Ascending aorta (tissue), 2 donors: ENCODE data around the gene UPK1A. TPM values are rescaled to one million over a fixed set of nuclear protein-coding genes. Genes with fewer than 3 reads are reported as not detected.

Experiments
- DNase-seq, 2 donors: peaks; one replicate each; pipeline ENCODE4 v3.0.0-alpha.2; 2019; ENCODE audit warnings: low spot score in 2 of 2
- H3K27ac ChIP-seq, 2 donors: fragments of 200-600 bp; sonication (generic); one replicate each; pipeline ENCODE4 v1.5.1; 2016 to 2017; ENCODE audit warnings: mild to moderate bottlenecking in 1 of 2
- H3K27me3 ChIP-seq: fragments of 200-600 bp; sonication (generic); one replicate; pipeline ENCODE4 v1.5.1; 2017
- H3K36me3 ChIP-seq, 2 donors: fragments of 200-600 bp; sonication (generic); one replicate each; pipeline ENCODE4 v1.5.1; 2016
- H3K4me1 ChIP-seq, 2 donors: fragments of 200-600 bp; sonication (generic); one replicate each; pipeline ENCODE4 v1.5.1; 2016 to 2017; ENCODE audit warnings: mild to moderate bottlenecking in 1 of 2
- H3K4me3 ChIP-seq, 2 donors: fragments of 200-600 bp; sonication (generic); one replicate each; pipeline ENCODE4 v1.5.1; 2016 to 2017; ENCODE audit warnings: mild to moderate bottlenecking in 1 of 2
- H3K9me3 ChIP-seq, 2 donors: fragments of 200-600 bp; sonication (generic); one replicate each; pipeline ENCODE4 v1.5.1; 2016
- intact Hi-C: fragments of 100-400 bp; cut with DNase I; formaldehyde crosslinking; loops from one replicate; pipeline ENCODE4 v1.15.1; 2023
- total RNA-seq: library from RNA; depleted of rRNA; stranded (reverse); fragments of >200 nt; gene quantifications from one replicate; pipeline ENCODE4 v1.1.0, GENCODE V29; 2016
- TF ChIP-seq, protein P1 (sequence below), 3 experiments: fragments of 200-600 bp in 2 of 3; fragments of 450-650 bp in 1 of 3; sonication (generic) in 2 of 3; IDR thresholded peaks; one replicate each; pipeline ENCODE4 v1.5.1; 2016 to 2019; ENCODE audit warnings: antibody characterized with exemption in 3 of 3, mild to moderate bottlenecking in 1 of 3, moderate library complexity in 1 of 3

Gene UPK1A
- total RNA-seq, 1 donor from 2014 or later, result not detected

DNA sequence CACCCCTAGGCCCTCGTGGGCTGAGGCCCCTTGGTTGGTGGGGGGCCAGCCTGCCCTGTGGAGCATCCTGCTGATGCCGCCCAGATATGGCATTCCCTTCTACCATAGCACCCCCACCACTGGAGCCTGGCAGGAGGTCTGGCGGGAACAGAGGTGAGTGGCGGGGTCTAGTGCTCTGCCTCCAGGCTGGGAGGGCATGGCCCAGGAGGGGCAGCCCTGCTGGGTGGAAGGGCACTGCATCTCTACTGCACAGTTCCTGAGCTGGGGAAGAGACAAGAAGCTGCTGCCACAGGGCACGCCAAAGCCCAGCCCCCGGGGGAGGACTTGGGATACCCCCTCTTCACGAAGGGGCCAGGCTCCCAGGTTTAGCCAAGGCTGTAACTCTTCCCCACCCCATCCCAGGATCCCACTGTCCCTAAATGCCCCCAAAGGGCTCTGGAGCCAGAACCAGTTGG is 49.1 kb downstream of the UPK1A start:
- intact Hi-C loops, result no loop called here
- Histone ChIP-seq H3K9me3 (no peaks in the 10 kb centered on the region), H3K4me1 (peaks cover 7 to 19% of the 10 kb centered on the region in 2 donors), H3K36me3 (peaks cover 7 to 9% of the 10 kb centered on the region in 2 donors), H3K4me3 (peak overlapping the region in 1 of 2 donors; percentile 79), H3K27me3 (no peaks in the 10 kb centered on the region), H3K27ac (peak overlapping the region; percentile 85 to 86)
- DNase-seq, result no peak
- TF ChIP-seq, protein P1, sequence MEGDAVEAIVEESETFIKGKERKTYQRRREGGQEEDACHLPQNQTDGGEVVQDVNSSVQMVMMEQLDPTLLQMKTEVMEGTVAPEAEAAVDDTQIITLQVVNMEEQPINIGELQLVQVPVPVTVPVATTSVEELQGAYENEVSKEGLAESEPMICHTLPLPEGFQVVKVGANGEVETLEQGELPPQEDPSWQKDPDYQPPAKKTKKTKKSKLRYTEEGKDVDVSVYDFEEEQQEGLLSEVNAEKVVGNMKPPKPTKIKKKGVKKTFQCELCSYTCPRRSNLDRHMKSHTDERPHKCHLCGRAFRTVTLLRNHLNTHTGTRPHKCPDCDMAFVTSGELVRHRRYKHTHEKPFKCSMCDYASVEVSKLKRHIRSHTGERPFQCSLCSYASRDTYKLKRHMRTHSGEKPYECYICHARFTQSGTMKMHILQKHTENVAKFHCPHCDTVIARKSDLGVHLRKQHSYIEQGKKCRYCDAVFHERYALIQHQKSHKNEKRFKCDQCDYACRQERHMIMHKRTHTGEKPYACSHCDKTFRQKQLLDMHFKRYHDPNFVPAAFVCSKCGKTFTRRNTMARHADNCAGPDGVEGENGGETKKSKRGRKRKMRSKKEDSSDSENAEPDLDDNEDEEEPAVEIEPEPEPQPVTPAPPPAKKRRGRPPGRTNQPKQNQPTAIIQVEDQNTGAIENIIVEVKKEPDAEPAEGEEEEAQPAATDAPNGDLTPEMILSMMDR (IDR thresholded peaks at IDR 0.05), result no peak

DNA sequence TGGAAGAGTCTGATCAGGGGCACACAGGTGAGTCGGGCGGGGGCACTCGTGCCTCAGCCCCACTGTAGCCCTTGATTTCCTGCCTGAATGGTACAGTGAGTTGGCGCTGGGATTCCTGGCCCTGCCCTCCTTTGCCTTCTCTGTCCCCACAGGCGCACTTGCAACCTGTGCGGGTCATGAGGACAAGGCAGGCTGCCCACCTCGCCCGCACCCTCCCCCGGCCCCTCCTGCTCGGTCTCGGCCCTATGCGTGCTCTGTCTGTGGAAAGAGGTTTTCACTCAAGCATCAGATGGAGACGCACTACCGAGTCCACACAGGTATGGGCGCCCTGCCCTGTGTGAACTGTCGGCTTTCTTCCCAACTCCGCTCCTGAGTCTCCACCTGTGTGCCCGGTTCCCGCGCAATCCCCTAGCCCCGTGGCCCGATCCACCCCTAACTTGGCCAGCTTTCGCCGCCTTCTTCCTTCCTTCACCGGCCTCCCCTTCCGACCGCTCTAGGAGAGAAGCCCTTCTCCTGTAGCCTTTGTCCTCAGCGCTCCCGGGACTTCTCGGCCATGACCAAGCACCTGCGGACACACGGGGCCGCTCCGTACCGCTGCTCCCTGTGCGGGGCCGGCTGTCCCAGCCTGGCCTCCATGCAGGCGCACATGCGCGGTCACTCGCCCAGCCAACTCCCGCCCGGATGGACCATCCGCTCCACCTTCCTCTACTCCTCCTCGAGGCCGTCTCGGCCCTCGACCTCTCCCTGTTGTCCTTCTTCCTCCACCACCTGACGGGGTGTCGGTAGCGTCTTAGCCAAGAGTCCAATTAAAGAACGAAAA is 49.9 kb downstream of the UPK1A start:
- peaks cover 14 to 17% of the 10 kb centered on the region in 2 donors for H3K36me3 ChIP-seq
- peaks cover 7 to 19% of the 10 kb centered on the region in 2 donors for H3K4me1 ChIP-seq
- H3K27ac ChIP-seq, result peak overlapping the region; percentile 85 to 86
- no peaks in the 10 kb centered on the region for H3K9me3 ChIP-seq
- peak in 1 of 2 donors; percentile 63 for DNase-seq
- intact Hi-C loops, result loop anchor here (1.0 to 2.0 kb wide), 3 partner anchors 23 to 59 kb away; partner anchors contain the start of genes ARHGAP33, PSENEN and U2AF1L4
- no peaks in the 10 kb centered on the region for H3K27me3 ChIP-seq
- H3K4me3 ChIP-seq, result peak overlapping the region; percentile 79 to 95
- TF ChIP-seq, protein P1 (IDR thresholded peaks at IDR 0.05), result no peak

DNA sequence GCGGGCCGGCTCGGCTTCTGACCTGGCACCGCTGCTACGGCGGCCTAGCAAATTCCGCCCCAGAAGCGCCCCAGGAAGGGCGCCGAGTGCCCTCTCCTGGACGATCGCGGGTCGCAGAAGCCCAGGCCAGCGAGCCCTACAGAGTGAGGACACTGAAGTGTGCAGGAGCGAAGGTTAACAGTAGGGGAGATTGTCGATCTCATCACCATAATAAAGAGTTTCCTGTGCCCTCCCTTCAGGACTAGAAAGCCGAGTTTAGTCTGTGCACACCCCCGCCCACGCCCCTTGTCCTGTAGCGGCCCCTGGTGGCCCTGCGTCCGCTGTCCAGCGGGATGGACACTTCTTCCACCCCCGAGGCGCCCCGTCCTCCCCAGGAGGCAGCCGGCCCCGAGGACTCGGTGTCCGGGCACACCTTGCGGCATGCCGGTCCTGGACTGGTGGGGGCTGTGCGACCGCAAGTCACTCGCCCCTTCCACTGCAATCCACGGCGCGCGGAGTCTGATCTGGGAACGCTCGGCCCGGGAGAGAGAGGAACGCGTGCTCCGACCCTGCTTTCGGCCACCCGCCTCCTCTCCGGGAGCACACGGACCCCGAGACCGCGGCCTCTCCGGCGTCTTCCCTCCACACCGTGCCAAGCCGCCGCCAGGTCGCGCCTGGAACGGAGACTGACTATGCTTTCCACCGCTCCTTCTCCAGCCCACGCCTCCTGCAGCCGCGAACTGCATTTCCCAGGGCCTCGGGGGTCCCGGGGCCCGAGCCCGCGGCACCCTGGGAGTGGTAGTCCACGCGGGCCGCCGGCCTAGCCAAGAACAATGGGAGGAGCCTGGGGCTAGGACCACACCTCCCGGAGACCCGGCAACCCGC is 50.7 kb downstream of the UPK1A start:
- Histone ChIP-seq H3K27ac (peak overlapping the region; percentile 85 to 86), H3K36me3 (peaks cover 21 to 25% of the 10 kb centered on the region in 2 donors), H3K27me3 (no peaks in the 10 kb centered on the region), H3K4me3 (peak overlapping the region; percentile 79 to 95), H3K9me3 (no peaks in the 10 kb centered on the region), H3K4me1 (peaks cover 7 to 19% of the 10 kb centered on the region in 2 donors)
- TF ChIP-seq, protein P1 (IDR thresholded peaks at IDR 0.05), result peak; percentile 92 to 95 (median 93)
- intact Hi-C loops, result loop anchor here (1.0 to 2.0 kb wide), 12 partner anchors 15 to 214 kb away; partner anchors contain the start of genes ARHGAP33, HAUS5, HSPB6 and PSENEN
- peak; percentile 88 to 98 for DNase-seq

DNA sequence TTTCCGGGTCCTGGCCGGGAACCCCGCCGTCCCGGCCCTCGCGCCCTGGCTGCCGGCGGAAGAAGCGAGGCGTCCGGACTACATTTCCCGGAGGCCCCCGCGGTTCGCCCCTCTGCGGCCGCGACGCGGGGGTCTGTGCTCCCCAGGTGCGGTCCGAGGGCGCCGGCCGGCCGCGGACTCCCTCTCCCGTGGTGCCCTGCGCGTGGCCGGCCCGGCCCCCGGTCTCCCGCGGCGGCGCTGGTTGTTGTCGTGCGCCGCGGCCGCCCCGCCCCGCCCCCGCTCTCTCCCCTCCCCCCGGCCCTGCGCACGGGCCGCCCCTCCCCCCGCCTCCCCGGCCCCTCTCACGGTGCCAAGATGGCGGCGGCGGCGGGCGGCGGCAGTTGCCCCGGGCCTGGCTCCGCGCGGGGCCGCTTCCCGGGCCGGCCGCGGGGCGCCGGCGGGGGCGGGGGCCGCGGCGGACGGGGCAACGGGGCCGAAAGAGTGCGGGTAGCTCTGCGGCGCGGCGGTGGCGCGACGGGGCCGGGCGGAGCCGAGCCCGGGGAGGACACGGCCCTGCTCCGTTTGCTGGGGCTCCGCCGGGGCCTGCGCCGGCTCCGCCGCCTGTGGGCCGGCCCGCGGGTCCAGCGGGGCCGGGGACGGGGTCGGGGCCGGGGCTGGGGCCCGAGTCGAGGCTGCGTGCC is 51.5 kb downstream of the UPK1A start, which contains the start of gene KMT2B:
Gene KMT2B, plus strand, starts transcription at position 339 of the 680 bp plus-strand sequence. Its CDS starts 16 bp downstream, at position 355.
- H3K36me3 ChIP-seq, result peaks cover 28 to 33% of the 10 kb centered on the region in 2 donors
- DNase-seq, result no peak
- H3K4me1 ChIP-seq, result peaks cover 7 to 19% of the 10 kb centered on the region in 2 donors
- H3K9me3 ChIP-seq, result no peaks in the 10 kb centered on the region
- peak within 1 kb of the TSS; percentile 85 to 87 for H3K27ac ChIP-seq
- intact Hi-C loops, result loop anchor here (1.0 to 2.0 kb wide), 11 partner anchors 16 to 213 kb away; partner anchors contain the start of genes ARHGAP33, HAUS5, HSPB6 and PSENEN
- H3K4me3 ChIP-seq, result peak within 1 kb of the TSS; percentile 79 to 95
- H3K27me3 ChIP-seq, result no peaks in the 10 kb centered on the region
- TF ChIP-seq, protein P1 (IDR thresholded peaks at IDR 0.05), result no peak
